MM.1S (cell line): ENCODE results near the gene CNTNAP2.

Experiments
- EZH2 ChIP-seq: fragments of 300-600 bp; sonication (generic); optimal IDR thresholded peaks from 2 replicates; pipeline ENCODE3; 2017; ENCODE audit warnings: low read depth, mild to moderate bottlenecking, antibody characterized with exemption, low read length, mixed read lengths
- EZH2phosphoT487 ChIP-seq: fragments of 300-600 bp; sonication (generic); IDR thresholded peaks from 2 replicates; pipeline ENCODE4 v1.6.1; 2018; ENCODE audit warnings: antibody characterized with exemption, low read length
- TF ChIP-seq, protein P1 (sequence below): fragments of 300-600 bp; sonication (generic); IDR thresholded peaks from 2 replicates; pipeline ENCODE4 v1.5.1; 2016; ENCODE audit warnings: antibody characterized with exemption, low read length, mixed read lengths

DNA sequence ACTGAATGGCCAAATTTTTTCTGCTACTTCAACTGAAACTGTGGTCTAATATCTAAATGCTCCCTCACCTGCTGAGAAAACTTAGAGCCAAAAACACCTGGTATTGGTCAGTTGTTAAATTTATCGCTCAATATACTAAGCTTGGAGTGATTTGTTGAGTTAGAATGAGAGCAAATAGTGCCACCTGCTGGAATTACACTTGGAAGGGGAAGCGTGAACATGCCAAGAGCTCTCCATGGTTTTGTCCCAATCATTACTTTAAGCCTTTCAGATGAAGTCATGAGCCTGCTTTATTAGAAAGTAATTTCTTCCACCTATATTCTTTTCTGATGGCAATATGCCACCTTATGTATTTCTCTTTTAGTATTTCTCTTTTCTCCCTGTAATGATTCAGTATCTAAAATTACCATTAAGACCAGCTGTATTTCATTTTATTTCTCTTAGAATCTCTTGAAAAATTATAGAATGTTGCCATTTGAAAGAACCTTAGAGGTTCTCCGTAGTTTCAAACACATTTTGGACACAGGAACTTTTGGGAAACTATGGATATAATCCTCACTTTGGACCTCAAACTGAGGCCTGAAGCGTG lies 2026.2 kb downstream of the CNTNAP2 start:
- TF ChIP-seq, protein P1, sequence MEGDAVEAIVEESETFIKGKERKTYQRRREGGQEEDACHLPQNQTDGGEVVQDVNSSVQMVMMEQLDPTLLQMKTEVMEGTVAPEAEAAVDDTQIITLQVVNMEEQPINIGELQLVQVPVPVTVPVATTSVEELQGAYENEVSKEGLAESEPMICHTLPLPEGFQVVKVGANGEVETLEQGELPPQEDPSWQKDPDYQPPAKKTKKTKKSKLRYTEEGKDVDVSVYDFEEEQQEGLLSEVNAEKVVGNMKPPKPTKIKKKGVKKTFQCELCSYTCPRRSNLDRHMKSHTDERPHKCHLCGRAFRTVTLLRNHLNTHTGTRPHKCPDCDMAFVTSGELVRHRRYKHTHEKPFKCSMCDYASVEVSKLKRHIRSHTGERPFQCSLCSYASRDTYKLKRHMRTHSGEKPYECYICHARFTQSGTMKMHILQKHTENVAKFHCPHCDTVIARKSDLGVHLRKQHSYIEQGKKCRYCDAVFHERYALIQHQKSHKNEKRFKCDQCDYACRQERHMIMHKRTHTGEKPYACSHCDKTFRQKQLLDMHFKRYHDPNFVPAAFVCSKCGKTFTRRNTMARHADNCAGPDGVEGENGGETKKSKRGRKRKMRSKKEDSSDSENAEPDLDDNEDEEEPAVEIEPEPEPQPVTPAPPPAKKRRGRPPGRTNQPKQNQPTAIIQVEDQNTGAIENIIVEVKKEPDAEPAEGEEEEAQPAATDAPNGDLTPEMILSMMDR: peak; percentile 89
- no peak for TF ChIP-seq EZH2phosphoT487
- no peak for TF ChIP-seq EZH2
